Glutamatergic neuron (in vitro differentiated cells): ENCODE results near the gene CDC42. TPM values are rescaled to one million over a fixed set of nuclear protein-coding genes. Genes with fewer than 3 reads are reported as not detected.

Experiments used
- DNase-seq: peaks from one replicate; pipeline ENCODE4 v3.0.0; 2022
- H3K27ac Mint-ChIP-seq: one replicate; pipeline ENCODE4 v1.8.0; 2020; ENCODE audit warnings: mild to moderate bottlenecking, mixed read lengths, inconsistent platforms; ENCODE audit not compliant: unreplicated experiment
- H3K27me3 Mint-ChIP-seq: one replicate; pipeline ENCODE4 v1.8.0; 2020; ENCODE audit warnings: mild to moderate bottlenecking, moderate library complexity, mixed read lengths, inconsistent platforms; ENCODE audit not compliant: unreplicated experiment
- H3K36me3 Mint-ChIP-seq: one replicate; pipeline ENCODE4 v1.8.0; 2020; ENCODE audit warnings: mild to moderate bottlenecking, mixed read lengths, inconsistent platforms; ENCODE audit not compliant: unreplicated experiment
- H3K4me1 Mint-ChIP-seq: one replicate; pipeline ENCODE4 v1.8.0; 2020; ENCODE audit warnings: mild to moderate bottlenecking, low read depth, mixed read lengths, inconsistent platforms; ENCODE audit not compliant: unreplicated experiment
- H3K4me3 Mint-ChIP-seq: one replicate; pipeline ENCODE4 v1.8.0; 2020; ENCODE audit warnings: mild to moderate bottlenecking, mixed read lengths, inconsistent platforms; ENCODE audit not compliant: unreplicated experiment
- H3K9me3 Mint-ChIP-seq: one replicate; pipeline ENCODE4 v1.8.0; 2020; ENCODE audit warnings: mild to moderate bottlenecking, moderate library complexity, mixed read lengths, inconsistent platforms; ENCODE audit not compliant: unreplicated experiment
- total RNA-seq: library from RNA; stranded (reverse); fragmentation: NEBNext Ultra II Directional; extraction: Animal tissue kit (Norgen Biotek cat#: 25700); gene quantifications from one replicate; pipeline ENCODE4 v1.2.1, GENCODE V29; 2021; ENCODE audit not compliant: unreplicated experiment
- TF ChIP-seq, protein P1 (sequence below): fragments of 200-600 bp; sonication (generic); IDR thresholded peaks from one replicate; pipeline ENCODE4 v1.5.0; 2021; ENCODE audit not compliant: partially characterized antibody, unreplicated experiment

CDC42 gene
- total RNA-seq, 1 donor from 2014 or later: 283 TPM

- H3K36me3 Mint-ChIP-seq: no peaks in the 10 kb centered on the region
- H3K9me3 Mint-ChIP-seq: peaks cover 5% of the 10 kb centered on the region
- TF ChIP-seq, protein P1, sequence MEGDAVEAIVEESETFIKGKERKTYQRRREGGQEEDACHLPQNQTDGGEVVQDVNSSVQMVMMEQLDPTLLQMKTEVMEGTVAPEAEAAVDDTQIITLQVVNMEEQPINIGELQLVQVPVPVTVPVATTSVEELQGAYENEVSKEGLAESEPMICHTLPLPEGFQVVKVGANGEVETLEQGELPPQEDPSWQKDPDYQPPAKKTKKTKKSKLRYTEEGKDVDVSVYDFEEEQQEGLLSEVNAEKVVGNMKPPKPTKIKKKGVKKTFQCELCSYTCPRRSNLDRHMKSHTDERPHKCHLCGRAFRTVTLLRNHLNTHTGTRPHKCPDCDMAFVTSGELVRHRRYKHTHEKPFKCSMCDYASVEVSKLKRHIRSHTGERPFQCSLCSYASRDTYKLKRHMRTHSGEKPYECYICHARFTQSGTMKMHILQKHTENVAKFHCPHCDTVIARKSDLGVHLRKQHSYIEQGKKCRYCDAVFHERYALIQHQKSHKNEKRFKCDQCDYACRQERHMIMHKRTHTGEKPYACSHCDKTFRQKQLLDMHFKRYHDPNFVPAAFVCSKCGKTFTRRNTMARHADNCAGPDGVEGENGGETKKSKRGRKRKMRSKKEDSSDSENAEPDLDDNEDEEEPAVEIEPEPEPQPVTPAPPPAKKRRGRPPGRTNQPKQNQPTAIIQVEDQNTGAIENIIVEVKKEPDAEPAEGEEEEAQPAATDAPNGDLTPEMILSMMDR: no peak
- H3K4me1 Mint-ChIP-seq: peaks cover 13% of the 10 kb centered on the region
- peaks cover 7% of the 10 kb centered on the region for H3K27me3 Mint-ChIP-seq
- no peak overlapping the region for H3K4me3 Mint-ChIP-seq
- no peak for DNase-seq
- no peak overlapping the region for H3K27ac Mint-ChIP-seq
Measured at GRCh38 chr1:22117851-22118250, 65.3 kb downstream of the CDC42 start.

DNA sequence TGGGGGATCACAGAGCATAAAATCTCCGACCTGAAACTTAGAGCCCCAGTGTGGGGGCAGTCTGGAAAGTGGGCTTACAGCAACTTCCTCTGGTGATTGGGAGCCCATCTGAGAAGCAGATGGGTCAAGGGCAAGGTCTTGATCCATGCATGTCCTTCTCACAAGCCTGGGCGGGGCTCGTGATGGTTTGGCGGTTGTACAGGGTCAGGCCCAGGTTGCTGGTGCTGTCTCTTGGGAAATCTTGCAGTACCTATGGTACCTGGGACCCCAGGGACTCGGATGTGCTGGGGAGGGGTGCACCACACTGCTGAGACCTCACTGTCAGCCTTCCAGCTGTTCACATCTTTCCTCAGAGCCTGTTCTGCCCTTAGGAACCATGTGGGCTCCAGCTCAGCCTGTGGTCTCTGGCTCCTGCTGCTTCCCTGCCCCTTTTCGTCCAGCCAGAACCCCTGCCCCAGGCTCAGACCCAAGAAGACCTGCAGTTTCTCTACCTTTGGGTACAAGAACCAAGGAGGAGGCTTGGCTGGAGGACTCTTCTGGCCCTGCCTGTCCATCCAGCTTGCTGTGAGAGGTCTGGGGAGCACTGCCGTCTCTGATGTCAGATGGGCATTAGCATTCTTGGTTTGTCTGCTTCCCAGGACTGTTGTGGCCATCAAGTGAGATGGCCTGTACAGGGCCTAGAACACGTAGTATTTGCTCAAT, 65.9 kb downstream of the CDC42 start:
- Mint-ChIP-seq H3K27ac (peak overlapping the region; percentile 62), H3K4me1 (peaks cover 13% of the 10 kb centered on the region), H3K9me3 (peaks cover 3% of the 10 kb centered on the region), H3K36me3 (no peaks in the 10 kb centered on the region), H3K4me3 (no peak overlapping the region), H3K27me3 (peaks cover 7% of the 10 kb centered on the region)
- DNase-seq: no peak
- TF ChIP-seq, protein P1: no peak

DNA sequence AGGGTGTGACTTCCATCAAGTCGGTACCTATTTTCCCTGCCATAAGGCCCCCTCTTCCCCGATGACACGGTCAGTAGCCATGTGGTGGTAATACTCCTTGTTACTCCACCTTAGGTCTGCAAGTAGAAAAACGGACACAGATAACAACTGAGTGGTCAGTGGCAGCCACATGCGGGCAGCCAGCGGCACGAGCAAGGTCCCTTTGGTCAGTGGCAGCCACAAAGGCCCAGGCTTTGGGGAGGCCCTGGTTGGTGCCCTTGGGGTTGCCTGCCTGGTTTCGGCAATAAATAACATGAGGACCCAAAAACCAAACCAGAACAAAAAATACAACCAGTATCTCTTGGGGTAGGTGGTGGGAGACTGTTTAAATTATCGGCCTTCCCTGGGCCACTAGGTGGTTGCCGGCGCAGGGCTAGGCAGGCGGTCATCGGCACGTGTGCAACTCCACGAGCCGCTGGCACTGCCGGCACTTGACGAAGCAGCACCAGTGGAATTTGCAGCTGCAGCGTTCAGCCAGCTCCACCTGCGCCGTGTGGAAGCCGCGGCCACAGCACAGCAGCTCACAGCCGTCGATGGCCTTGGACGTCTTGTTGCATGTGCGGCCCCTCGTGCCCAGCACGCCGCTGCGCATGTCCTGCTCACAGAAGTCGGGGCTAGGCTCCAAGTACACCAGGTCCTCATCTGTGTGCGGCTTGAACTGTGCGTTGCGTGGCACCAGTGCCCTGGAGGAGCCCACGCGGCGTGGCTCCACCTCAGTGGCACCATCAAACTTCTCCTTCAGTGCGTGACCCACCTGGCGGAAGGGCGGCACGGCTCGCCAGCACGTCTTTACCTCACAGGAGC, 67.3 kb downstream of the CDC42 start:
- Mint-ChIP-seq H3K27me3 (peaks cover 7% of the 10 kb centered on the region), H3K4me3 (no peak overlapping the region), H3K4me1 (peaks cover 12% of the 10 kb centered on the region), H3K36me3 (no peaks in the 10 kb centered on the region), H3K27ac (no peak overlapping the region), H3K9me3 (peaks cover 3% of the 10 kb centered on the region)
- no peak for DNase-seq
- TF ChIP-seq, protein P1: no peak

DNA sequence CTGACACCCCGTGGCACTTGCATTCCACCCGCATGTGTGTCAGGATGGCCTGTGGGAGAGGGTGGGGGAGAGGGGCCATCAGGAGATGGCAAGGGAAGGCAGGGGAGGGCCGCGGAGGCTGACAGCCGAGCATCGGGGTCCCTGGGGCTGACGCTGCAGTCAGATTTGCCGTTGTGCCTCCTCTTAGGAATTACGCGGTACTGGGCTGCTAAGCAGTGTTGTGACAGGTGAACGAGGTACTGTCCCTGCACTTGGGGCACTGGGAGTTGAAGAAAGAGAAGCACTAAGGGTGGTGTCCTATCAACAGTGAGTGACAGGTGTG, 67.9 kb downstream of the CDC42 start:
- Mint-ChIP-seq H3K36me3 (no peaks in the 10 kb centered on the region), H3K4me1 (peaks cover 9% of the 10 kb centered on the region), H3K4me3 (no peak overlapping the region), H3K27ac (no peak overlapping the region), H3K9me3 (peaks cover 3% of the 10 kb centered on the region), H3K27me3 (peaks cover 7% of the 10 kb centered on the region)
- TF ChIP-seq, protein P1: no peak
- DNase-seq: no peak

DNA sequence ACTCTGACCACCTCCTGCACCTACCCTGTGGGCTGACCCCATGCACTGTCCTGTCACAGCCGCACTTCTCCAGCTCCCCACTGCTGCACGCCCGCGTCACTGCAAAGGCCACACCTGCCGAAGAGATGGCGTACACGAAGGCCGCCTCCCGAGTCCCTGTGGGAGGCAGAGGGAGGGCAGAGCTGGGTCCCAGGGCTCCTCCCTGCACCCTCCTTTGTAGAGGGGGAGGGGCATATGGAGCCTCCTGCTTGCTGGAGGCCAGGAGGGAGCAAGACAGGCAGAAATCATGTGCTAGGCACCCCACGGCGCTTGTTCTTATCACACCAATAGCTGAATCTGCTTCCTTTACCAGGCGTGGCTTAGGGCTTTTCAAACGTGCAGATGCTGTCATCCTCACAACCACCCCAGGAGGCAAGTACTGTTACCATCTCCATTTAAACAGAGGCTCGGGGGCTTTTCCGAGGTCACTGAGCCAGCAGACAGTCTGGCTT, 69.0 kb downstream of the CDC42 start:
- Mint-ChIP-seq H3K4me3 (no peak overlapping the region), H3K27ac (peak overlapping the region; percentile 33), H3K9me3 (peaks cover 3% of the 10 kb centered on the region), H3K36me3 (no peaks in the 10 kb centered on the region), H3K27me3 (peaks cover 7% of the 10 kb centered on the region), H3K4me1 (peaks cover 13% of the 10 kb centered on the region)
- TF ChIP-seq, protein P1: no peak
- DNase-seq: no peak
